ENCODE results near the gene KCNK15. TPM values are rescaled to one million over a fixed set of nuclear protein-coding genes. Genes with fewer than 3 reads are reported as not detected.

KCNK15 gene
- total RNA-seq, 1 donor from 2014 or later = 1.5 TPM

GRCh38 chr20:44752099-44752931, 6.7 kb downstream of the KCNK15 start:
- H3K36me3 ChIP-seq = no peaks in the 10 kb centered on the region
- H3K4me1 ChIP-seq = peaks cover 7% of the 10 kb centered on the region
- H3K9me3 ChIP-seq = no peaks in the 10 kb centered on the region
- no peak overlapping the region for H3K4me3 ChIP-seq
- no peak for DNase-seq (ENCODE audit: extremely low spot score in 2 of 2)
- TF ChIP-seq CTCF (IDR thresholded peaks at IDR 0.05) = no peak
- TF ChIP-seq POLR2AphosphoS5 (IDR thresholded peaks at IDR 0.05; ENCODE audit: insufficient read depth in 1 of 2, low read depth in 1 of 2) = no peak
- TF ChIP-seq POLR2A (IDR thresholded peaks at IDR 0.05) = no peak
- H3K27ac ChIP-seq = no peak overlapping the region
- no peaks in the 10 kb centered on the region for H3K27me3 ChIP-seq
- intact Hi-C loops (cut with DNase I) = no loop called here

- Histone ChIP-seq H3K36me3 (no peaks in the 10 kb centered on the region), H3K27me3 (no peaks in the 10 kb centered on the region), H3K4me3 (no peak overlapping the region), H3K4me1 (no peaks in the 10 kb centered on the region), H3K9me3 (no peaks in the 10 kb centered on the region), H3K27ac (no peak overlapping the region)
- TF ChIP-seq POLR2AphosphoS5 (IDR thresholded peaks at IDR 0.05; ENCODE audit: insufficient read depth in 1 of 2, low read depth in 1 of 2) (no peak), POLR2A (IDR thresholded peaks at IDR 0.05) (no peak), CTCF (IDR thresholded peaks at IDR 0.05) (no peak)
- DNase-seq (ENCODE audit: extremely low spot score in 2 of 2) = no peak
- intact Hi-C loops (cut with DNase I) = no loop called here
Measured at GRCh38 chr20:44754554-44754953, 8.9 kb downstream of the KCNK15 start.

DNA sequence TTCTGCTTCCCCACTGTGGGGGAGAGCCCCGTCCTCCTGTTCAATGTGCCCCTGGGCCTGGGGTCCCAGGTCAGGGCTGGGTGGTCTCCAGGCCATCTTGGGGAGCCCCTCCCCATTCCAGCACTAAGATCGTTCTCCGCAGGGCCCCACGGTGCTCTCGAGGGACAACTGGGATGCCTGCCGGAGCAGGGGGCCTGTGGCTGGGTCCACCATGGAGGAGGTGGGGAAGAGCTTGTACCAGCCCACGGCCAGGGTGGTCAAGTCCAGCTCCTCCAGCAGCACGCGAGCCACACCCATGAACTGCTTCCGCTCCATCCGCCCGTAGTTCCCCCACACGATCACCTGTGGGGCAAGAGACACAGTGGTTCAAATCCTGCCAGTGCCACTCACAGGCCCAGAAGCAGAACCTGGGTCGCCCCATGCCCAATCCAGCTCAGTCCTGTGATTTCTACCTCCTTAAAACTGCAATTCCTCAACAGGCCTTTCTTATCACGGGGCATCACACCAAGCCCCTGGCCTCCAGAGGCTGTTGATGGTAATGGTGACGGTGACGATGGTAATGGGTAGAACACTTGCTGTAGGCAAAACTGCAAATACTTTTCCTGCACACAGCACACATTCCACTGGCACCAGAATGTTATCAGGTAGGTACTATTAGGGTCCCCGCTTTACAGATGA, 10.5 kb downstream of the KCNK15 start:
- no peak for TF ChIP-seq POLR2AphosphoS5 (IDR thresholded peaks at IDR 0.05; ENCODE audit: insufficient read depth in 1 of 2, low read depth in 1 of 2)
- TF ChIP-seq CTCF (IDR thresholded peaks at IDR 0.05) = no peak
- no peak for TF ChIP-seq POLR2A (IDR thresholded peaks at IDR 0.05)
- no peaks in the 10 kb centered on the region for H3K27me3 ChIP-seq
- H3K9me3 ChIP-seq = no peaks in the 10 kb centered on the region
- H3K36me3 ChIP-seq = no peaks in the 10 kb centered on the region
- H3K4me1 ChIP-seq = no peaks in the 10 kb centered on the region
- DNase-seq (ENCODE audit: extremely low spot score in 2 of 2) = no peak
- H3K27ac ChIP-seq = no peak overlapping the region
- H3K4me3 ChIP-seq = no peak overlapping the region
- intact Hi-C loops (cut with DNase I) = no loop called here

DNA sequence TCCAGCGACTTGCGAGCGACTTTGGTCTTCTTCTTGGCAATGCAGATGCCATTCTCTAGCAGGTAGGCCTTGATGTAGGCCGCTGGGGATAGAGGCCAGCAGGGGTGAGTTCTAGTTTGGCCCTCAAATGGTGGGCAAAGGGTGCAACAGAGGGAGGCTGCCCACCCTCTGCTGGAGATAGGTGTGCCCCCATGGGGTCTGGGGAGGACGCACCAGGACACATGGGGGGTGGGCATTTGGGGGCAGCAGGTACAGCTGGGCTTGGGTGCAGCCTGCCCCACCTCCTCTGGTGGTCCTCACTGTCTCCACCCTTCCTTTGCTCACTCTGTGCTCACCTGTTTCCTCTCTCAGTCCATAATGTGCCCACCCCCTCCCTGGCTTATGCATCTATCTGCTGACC, 11.3 kb downstream of the KCNK15 start:
- intact Hi-C loops (cut with DNase I) = no loop called here

More for the DNA sequence above, 11.3 kb downstream of the KCNK15 start:
- Histone ChIP-seq H3K36me3 (no peaks in the 10 kb centered on the region), H3K4me3 (no peak overlapping the region), H3K4me1 (no peaks in the 10 kb centered on the region), H3K9me3 (no peaks in the 10 kb centered on the region), H3K27ac (no peak overlapping the region), H3K27me3 (no peaks in the 10 kb centered on the region)
- DNase-seq (ENCODE audit: extremely low spot score in 2 of 2) = no peak
- no peak for TF ChIP-seq POLR2AphosphoS5 (IDR thresholded peaks at IDR 0.05; ENCODE audit: insufficient read depth in 1 of 2, low read depth in 1 of 2)
- no peak for TF ChIP-seq POLR2A (IDR thresholded peaks at IDR 0.05)
- TF ChIP-seq CTCF (IDR thresholded peaks at IDR 0.05) = no peak

Data from vagina (tissue), 2 donors.